Ureter (tissue), 1 donor: ENCODE results near the gene KATNB1. TPM values are rescaled to one million over a fixed set of nuclear protein-coding genes. Genes with fewer than 3 reads are reported as not detected.

ENCODE experiments used
- total RNA-seq: library from RNA; stranded (reverse); gene quantifications from one replicate; pipeline ENCODE4 v1.2.4, GENCODE V29; 2023
- donor health status: DM: yes; HTN: yes; CAD: no.

KATNB1 gene
- total RNA-seq, 1 donor from 2014 or later, result 19.0 TPM

Other genes with a start within 250 kb of the KATNB1 start
- 12.5 TPM for gene DOK4, start 249.3 kb upstream of the KATNB1 start, total RNA-seq
- 4.6 TPM for gene CCDC102A, start 199.2 kb upstream of the KATNB1 start, total RNA-seq
- 0.75 TPM for gene ADGRG5, start 193.1 kb upstream of the KATNB1 start, total RNA-seq
- 201 TPM for gene ADGRG1, start 107.1 kb upstream of the KATNB1 start, total RNA-seq
- 2.2 TPM for gene ADGRG3, start 67.5 kb upstream of the KATNB1 start, total RNA-seq
- gene DRC7, start 41.0 kb upstream of the KATNB1 start, total RNA-seq, result 0.49 TPM
- 117 TPM for gene KIFC3, start 66.7 kb downstream of the KATNB1 start, total RNA-seq
- 1.5 TPM for gene CNGB1, start 235.4 kb downstream of the KATNB1 start, total RNA-seq